ENCODE data around the gene GABBR1.
A peak's percentile ranks its signal among the peaks of the same experiment; 100 is the strongest.
"Not testable (repeated sequence)": the region's sequence is repeated elsewhere in the genome, so short reads cannot be mapped to it uniquely, and the experiment has no call there.

GABBR1 gene

DNA sequence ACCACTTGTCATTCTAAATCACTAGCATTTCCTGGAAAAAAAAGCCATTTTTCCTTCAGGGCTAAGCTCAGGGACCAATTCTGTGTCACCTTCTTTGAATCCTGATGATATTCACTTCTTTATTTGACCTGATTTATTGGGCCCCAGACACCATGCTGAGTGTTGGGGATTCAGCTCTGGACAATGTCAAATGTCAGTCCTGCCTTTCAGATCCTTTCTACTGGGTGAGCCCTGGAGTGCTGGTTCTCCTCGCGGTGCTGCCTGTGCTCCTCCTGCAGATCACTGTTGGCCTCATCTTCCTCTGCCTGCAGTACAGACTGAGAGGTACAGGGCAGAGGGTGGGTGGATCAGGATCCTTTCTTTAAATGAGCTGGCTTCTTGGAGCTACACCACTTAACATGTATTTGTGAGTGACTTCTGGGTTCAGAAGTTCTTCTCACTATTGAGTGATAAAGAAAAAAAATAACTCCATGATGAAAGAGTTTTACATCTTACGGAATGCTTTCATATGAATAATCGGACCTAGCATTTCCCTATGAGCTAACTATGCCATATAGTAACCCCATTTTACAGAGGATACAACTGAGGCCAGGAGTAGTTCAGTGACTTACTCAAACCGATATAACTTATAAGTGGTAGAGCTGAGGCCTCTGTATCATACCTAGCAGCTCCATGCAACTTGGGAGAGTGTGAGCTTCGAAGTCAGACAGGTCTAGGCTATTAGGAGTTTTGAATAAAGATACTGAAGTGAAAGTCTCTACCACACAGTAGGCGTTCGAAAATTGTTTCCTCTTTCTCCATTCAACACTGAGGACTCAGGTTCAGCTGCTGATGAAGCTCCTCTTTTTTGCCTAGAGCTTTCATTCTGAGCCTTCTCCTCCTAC lies 33.2 kb upstream of the GABBR1 start:
- no peak for DNase-seq
- Mint-ChIP-seq H3K36me3 (no peaks in the 10 kb centered on the region), H3K27me3 (peaks cover 63% of the 10 kb centered on the region), H3K9me3 (no peaks in the 10 kb centered on the region), H3K4me3 (no peak overlapping the region), H3K4me1 (no peaks in the 10 kb centered on the region), H3K27ac (no peak overlapping the region)
- CTCF ChIA-PET, result interaction anchor here (0.7 to 6.6 kb wide), 4 partner anchors 13 to 36 kb away, joined by 3 to 63 read pairs (median 12); no protein-coding TSS in a partner anchor

- Mint-ChIP-seq H3K4me3 (no peak overlapping the region), H3K27ac (no peak overlapping the region), H3K36me3 (no peaks in the 10 kb centered on the region), H3K9me3 (no peaks in the 10 kb centered on the region), H3K4me1 (no peaks in the 10 kb centered on the region), H3K27me3 (peaks cover 58% of the 10 kb centered on the region)
- CTCF ChIA-PET, result interaction anchor here (0.7 to 6.6 kb wide), 2 partner anchors 10 to 13 kb away, joined by 3 to 63 read pairs; no protein-coding TSS in a partner anchor
- no peak for DNase-seq
Observed at GRCh38 chr6:29663300-29664042, 30.5 kb upstream of the GABBR1 start.

DNA sequence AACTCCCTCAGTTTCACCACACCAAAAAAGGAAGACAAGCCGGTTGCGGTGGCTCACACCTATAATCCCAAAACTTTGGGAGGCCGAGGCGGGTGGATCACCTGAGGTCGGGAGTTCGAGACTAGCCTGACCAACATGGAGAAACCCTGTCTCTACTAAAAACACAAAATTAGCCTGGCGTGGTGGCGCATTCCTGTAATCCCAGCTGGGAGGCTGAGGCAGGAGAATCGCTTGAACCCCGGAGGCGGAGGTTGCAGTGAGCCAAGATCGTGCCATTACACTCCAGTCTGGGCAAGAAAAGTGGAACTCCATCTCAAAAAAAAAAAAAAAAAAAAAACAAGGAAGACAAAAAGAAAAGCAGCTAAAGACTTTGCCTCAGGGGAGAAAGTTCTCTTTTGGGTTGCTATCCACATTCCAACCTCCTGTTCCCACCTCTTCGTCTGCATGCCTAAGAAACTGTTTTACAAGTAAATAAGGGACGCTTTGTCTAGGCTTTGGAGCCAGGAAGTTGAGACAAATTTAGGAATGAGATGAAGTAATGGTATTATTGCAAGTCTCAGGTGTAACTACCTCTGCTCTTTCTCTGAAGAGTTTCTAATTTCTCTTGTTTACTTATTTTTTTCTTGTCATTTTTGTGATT lies 28.6 kb upstream of the GABBR1 start:
- H3K9me3 Mint-ChIP-seq, H3K4me1 Mint-ChIP-seq, DNase-seq, H3K27ac Mint-ChIP-seq, H3K36me3 Mint-ChIP-seq, H3K4me3 Mint-ChIP-seq: not testable (repeated sequence)
- CTCF ChIA-PET, result interaction anchor here (1.2 to 6.6 kb wide), 3 partner anchors 8 to 20 kb away, joined by 3 to 63 read pairs (median 15); no protein-coding TSS in a partner anchor
- peaks cover 56% of the 10 kb centered on the region for H3K27me3 Mint-ChIP-seq

GRCh38 chr6:29661071-29661470 lies 28.1 kb upstream of the GABBR1 start:
- Mint-ChIP-seq H3K4me1 (no peaks in the 10 kb centered on the region), H3K27me3 (peaks cover 57% of the 10 kb centered on the region), H3K4me3 (no peak overlapping the region), H3K9me3 (no peaks in the 10 kb centered on the region), H3K27ac (no peak overlapping the region), H3K36me3 (no peaks in the 10 kb centered on the region)
- DNase-seq, result no peak
- CTCF ChIA-PET, result interaction anchor here (1.2 to 6.6 kb wide), 3 partner anchors 8 to 19 kb away, joined by 3 to 63 read pairs (median 15); no protein-coding TSS in a partner anchor

DNA sequence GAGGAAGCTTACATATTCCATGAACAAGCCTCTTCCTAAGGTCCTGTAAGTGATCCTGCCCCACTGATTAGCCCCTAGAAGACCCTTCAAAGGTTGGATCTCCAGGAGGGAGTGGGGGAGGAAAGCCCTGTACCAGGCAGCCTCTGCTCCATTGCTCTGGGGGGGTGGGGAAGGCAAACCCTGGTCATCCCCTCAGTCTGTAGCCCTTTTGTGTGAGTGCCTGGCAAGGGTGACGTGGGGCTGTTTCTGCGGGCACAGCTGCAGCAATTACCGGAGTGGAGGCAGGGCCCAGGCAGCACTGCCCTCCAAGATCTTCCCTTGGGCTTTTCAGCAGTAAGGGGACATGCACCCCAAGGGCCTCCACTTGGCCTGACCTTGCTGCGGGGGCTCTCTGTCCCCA lies 23.8 kb upstream of the GABBR1 start, which contains the start of gene MOG:
MOG (plus strand) TSS at position 295 of the 400 bp plus-strand sequence. CDS start 118 bp downstream, outside the sequence.
- H3K36me3 Mint-ChIP-seq, result no peaks in the 10 kb centered on the region
- H3K4me1 Mint-ChIP-seq, result peaks cover 3% of the 10 kb centered on the region
- CTCF ChIA-PET, result interaction anchor here (1.0 to 1.1 kb wide), 2 partner anchors 28 to 40 kb away, joined by 4 read pairs; no protein-coding TSS in a partner anchor
- no peak within 1 kb of the TSS for H3K4me3 Mint-ChIP-seq
- DNase-seq, result no peak
- H3K27me3 Mint-ChIP-seq, result peaks cover 60% of the 10 kb centered on the region
- no peak within 1 kb of the TSS for H3K27ac Mint-ChIP-seq
- no peaks in the 10 kb centered on the region for H3K9me3 Mint-ChIP-seq

GRCh38 chr6:29656157-29656556 lies 23.2 kb upstream of the GABBR1 start:
- H3K27me3 Mint-ChIP-seq, result peaks cover 53% of the 10 kb centered on the region
- DNase-seq, result no peak
- peaks cover 7% of the 10 kb centered on the region for H3K4me1 Mint-ChIP-seq
- H3K36me3 Mint-ChIP-seq, result no peaks in the 10 kb centered on the region
- H3K27ac Mint-ChIP-seq, result no peak overlapping the region
- CTCF ChIA-PET, result interaction anchor here (1.0 to 1.1 kb wide), 2 partner anchors 28 to 40 kb away, joined by 4 read pairs; no protein-coding TSS in a partner anchor
- no peak overlapping the region for H3K4me3 Mint-ChIP-seq
- H3K9me3 Mint-ChIP-seq, result no peaks in the 10 kb centered on the region

GRCh38 chr6:29655658-29656057 lies 22.7 kb upstream of the GABBR1 start:
- Mint-ChIP-seq H3K36me3 (no peaks in the 10 kb centered on the region), H3K27me3 (peaks cover 48% of the 10 kb centered on the region), H3K4me3 (no peak overlapping the region), H3K9me3 (no peaks in the 10 kb centered on the region), H3K27ac (no peak overlapping the region), H3K4me1 (peaks cover 7% of the 10 kb centered on the region)
- CTCF ChIA-PET, result interaction anchor here (3.3 kb wide), 1 partner anchor 13 kb away, joined by 47 read pairs; no protein-coding TSS in a partner anchor
- no peak for DNase-seq

- CTCF ChIA-PET, result interaction anchor here (0.6 to 4.7 kb wide), 42 partner anchors 11 to 692 kb away, joined by 3 to 63 read pairs (median 4); partner anchors contain the start of genes GABBR1, MAS1L and ZFP57
- peaks cover 36% of the 10 kb centered on the region for H3K27me3 Mint-ChIP-seq
- peaks cover 18% of the 10 kb centered on the region for H3K4me1 Mint-ChIP-seq
- no peak overlapping the region for H3K27ac Mint-ChIP-seq
- H3K4me3 Mint-ChIP-seq, result no peak overlapping the region
- peak; percentile 53 for DNase-seq
- no peaks in the 10 kb centered on the region for H3K9me3 Mint-ChIP-seq
- H3K36me3 Mint-ChIP-seq, result no peaks in the 10 kb centered on the region
Observed at GRCh38 chr6:29653452-29654038, 20.6 kb upstream of the GABBR1 start.

DNA sequence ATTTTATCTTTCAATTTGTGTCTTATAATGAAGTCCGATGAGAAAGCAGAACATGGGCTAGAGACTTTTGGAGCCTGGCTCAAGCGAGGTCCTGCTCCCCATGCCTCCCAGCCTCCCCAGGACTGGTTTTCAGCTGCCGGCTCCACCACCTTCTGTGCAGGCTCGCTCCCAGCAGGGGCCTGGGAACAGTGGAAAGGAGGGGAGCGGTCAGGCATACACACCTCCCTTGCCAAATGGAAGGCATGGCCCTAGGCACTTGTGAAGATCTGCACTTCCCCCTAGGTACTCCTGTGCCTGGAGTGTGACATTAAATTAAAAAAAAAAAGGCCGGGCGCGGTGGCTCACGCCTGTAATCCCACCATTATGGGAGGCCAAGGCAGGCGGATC lies 19.2 kb upstream of the GABBR1 start:
- Mint-ChIP-seq H3K9me3 (no peaks in the 10 kb centered on the region), H3K27ac (no peak overlapping the region), H3K4me1 (peaks cover 18% of the 10 kb centered on the region), H3K27me3 (peaks cover 27% of the 10 kb centered on the region), H3K36me3 (no peaks in the 10 kb centered on the region), H3K4me3 (no peak overlapping the region)
- CTCF ChIA-PET, result interaction anchor here (1.1 to 4.7 kb wide), 7 partner anchors 9 to 180 kb away, joined by 4 to 63 read pairs (median 24); no protein-coding TSS in a partner anchor
- DNase-seq, result no peak

GRCh38 chr6:29651413-29652197 lies 18.6 kb upstream of the GABBR1 start:
- peak overlapping the region; percentile 25 for H3K27ac Mint-ChIP-seq
- no peak for DNase-seq
- no peaks in the 10 kb centered on the region for H3K36me3 Mint-ChIP-seq
- H3K27me3 Mint-ChIP-seq, result peaks cover 21% of the 10 kb centered on the region
- no peak overlapping the region for H3K4me3 Mint-ChIP-seq
- CTCF ChIA-PET, result interaction anchor here (1.2 to 4.7 kb wide), 7 partner anchors 13 to 181 kb away, joined by 3 to 63 read pairs (median 9); no protein-coding TSS in a partner anchor
- H3K4me1 Mint-ChIP-seq, result peaks cover 18% of the 10 kb centered on the region
- H3K9me3 Mint-ChIP-seq, result no peaks in the 10 kb centered on the region

GRCh38 chr6:29649701-29650673 lies 17.0 kb upstream of the GABBR1 start:
- DNase-seq, result peak; percentile 99
- Mint-ChIP-seq H3K27ac (peak overlapping the region; percentile 98), H3K4me1 (peaks cover 18% of the 10 kb centered on the region), H3K27me3 (peaks cover 16% of the 10 kb centered on the region), H3K9me3 (no peaks in the 10 kb centered on the region), H3K4me3 (peak overlapping the region; percentile 86), H3K36me3 (no peaks in the 10 kb centered on the region)
- CTCF ChIA-PET, result interaction anchor here (0.7 to 4.7 kb wide), 35 partner anchors 8 to 1088 kb away, joined by 3 to 24 read pairs (median 5); partner anchors contain the start of gene GABBR1
